ENCODE results near the gene RFX1. TPM values are rescaled to one million over a fixed set of nuclear protein-coding genes. Genes with fewer than 3 reads are reported as not detected.

The RFX1 gene
- total and polyA plus RNA-seq, 2 experiments from 2014 or later, result 8.9 to 11.8 TPM

DNA sequence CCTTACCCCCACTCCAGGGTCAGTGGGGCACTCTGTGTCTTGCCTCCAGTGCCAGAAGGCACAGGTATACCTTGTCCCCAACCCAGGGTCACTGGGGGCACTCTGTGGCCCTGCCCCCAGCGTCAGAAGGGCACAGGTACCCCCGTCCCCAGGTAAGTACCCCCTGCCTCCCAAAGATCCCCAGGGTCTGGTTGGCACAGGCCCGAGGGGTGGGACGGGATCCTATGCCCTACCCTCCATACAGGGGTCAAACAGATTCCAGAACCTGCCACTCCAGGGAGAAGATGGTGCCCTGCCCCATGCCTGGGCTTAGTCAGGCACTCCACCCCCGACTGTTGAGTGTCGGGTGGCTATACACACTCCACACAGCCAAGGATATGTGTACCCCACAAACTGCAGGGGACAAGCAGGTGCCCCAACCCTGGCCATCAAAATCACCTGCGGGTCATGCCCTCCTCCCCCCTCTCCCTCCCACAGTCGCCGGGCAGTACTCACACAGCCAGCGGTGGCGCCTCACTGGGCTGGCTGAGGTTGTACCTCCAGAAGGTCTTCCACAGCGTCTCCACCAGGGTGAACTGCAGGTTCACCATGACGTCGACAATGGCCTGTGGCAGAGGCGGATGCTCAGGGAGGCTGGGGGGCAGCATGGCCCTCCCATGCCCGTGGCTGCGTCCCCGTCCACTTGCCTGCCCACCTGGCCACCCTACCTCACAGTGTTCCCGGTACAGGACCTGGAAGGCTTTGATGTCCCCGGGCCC lies 40.0 kb downstream of the RFX1 start (continued):
- TF ChIP-seq, protein P1, sequence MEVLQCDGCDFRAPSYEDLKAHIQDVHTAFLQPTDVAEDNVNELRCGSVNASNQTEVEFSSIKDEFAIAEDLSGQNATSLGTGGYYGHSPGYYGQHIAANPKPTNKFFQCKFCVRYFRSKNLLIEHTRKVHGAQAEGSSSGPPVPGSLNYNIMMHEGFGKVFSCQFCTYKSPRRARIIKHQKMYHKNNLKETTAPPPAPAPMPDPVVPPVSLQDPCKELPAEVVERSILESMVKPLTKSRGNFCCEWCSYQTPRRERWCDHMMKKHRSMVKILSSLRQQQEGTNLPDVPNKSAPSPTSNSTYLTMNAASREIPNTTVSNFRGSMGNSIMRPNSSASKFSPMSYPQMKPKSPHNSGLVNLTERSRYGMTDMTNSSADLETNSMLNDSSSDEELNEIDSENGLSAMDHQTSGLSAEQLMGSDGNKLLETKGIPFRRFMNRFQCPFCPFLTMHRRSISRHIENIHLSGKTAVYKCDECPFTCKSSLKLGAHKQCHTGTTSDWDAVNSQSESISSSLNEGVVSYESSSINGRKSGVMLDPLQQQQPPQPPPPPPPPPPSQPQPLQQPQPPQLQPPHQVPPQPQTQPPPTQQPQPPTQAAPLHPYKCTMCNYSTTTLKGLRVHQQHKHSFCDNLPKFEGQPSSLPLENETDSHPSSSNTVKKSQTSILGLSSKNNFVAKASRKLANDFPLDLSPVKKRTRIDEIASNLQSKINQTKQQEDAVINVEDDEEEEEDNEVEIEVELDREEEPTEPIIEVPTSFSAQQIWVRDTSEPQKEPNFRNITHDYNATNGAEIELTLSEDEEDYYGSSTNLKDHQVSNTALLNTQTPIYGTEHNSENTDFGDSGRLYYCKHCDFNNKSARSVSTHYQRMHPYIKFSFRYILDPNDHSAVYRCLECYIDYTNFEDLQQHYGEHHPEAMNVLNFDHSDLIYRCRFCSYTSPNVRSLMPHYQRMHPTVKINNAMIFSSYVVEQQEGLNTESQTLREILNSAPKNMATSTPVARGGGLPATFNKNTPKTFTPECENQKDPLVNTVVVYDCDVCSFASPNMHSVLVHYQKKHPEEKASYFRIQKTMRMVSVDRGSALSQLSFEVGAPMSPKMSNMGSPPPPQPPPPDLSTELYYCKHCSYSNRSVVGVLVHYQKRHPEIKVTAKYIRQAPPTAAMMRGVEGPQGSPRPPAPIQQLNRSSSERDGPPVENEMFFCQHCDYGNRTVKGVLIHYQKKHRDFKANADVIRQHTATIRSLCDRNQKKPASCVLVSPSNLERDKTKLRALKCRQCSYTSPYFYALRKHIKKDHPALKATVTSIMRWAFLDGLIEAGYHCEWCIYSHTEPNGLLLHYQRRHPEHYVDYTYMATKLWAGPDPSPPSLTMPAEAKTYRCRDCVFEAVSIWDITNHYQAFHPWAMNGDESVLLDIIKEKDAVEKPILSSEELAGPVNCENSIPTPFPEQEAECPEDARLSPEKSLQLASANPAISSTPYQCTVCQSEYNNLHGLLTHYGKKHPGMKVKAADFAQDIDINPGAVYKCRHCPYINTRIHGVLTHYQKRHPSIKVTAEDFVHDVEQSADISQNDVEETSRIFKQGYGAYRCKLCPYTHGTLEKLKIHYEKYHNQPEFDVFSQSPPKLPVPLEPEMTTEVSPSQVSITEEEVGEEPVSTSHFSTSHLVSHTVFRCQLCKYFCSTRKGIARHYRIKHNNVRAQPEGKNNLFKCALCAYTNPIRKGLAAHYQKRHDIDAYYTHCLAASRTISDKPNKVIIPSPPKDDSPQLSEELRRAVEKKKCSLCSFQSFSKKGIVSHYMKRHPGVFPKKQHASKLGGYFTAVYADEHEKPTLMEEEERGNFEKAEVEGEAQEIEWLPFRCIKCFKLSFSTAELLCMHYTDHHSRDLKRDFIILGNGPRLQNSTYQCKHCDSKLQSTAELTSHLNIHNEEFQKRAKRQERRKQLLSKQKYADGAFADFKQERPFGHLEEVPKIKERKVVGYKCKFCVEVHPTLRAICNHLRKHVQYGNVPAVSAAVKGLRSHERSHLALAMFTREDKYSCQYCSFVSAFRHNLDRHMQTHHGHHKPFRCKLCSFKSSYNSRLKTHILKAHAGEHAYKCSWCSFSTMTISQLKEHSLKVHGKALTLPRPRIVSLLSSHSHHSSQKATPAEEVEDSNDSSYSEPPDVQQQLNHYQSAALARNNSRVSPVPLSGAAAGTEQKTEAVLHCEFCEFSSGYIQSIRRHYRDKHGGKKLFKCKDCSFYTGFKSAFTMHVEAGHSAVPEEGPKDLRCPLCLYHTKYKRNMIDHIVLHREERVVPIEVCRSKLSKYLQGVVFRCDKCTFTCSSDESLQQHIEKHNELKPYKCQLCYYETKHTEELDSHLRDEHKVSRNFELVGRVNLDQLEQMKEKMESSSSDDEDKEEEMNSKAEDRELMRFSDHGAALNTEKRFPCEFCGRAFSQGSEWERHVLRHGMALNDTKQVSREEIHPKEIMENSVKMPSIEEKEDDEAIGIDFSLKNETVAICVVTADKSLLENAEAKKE (CRISPR knock-in tag; IDR thresholded peaks at IDR 0.05), result no peak
- no peak for TF ChIP-seq CREB1 (CRISPR knock-in tag; IDR thresholded peaks at IDR 0.05; ENCODE audit: low read depth)
- TF ChIP-seq NANOG (IDR thresholded peaks at IDR 0.05; ENCODE audit: borderline replicate concordance), result no peak
- TF ChIP-seq, protein P2, sequence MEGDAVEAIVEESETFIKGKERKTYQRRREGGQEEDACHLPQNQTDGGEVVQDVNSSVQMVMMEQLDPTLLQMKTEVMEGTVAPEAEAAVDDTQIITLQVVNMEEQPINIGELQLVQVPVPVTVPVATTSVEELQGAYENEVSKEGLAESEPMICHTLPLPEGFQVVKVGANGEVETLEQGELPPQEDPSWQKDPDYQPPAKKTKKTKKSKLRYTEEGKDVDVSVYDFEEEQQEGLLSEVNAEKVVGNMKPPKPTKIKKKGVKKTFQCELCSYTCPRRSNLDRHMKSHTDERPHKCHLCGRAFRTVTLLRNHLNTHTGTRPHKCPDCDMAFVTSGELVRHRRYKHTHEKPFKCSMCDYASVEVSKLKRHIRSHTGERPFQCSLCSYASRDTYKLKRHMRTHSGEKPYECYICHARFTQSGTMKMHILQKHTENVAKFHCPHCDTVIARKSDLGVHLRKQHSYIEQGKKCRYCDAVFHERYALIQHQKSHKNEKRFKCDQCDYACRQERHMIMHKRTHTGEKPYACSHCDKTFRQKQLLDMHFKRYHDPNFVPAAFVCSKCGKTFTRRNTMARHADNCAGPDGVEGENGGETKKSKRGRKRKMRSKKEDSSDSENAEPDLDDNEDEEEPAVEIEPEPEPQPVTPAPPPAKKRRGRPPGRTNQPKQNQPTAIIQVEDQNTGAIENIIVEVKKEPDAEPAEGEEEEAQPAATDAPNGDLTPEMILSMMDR (conservative IDR thresholded peaks at IDR 0.05; ENCODE audit: low read depth in 2 of 2), result no peak
- TF ChIP-seq JUNB (IDR thresholded peaks at IDR 0.05; ENCODE audit: unreplicated experiment), result no peak

DNA sequence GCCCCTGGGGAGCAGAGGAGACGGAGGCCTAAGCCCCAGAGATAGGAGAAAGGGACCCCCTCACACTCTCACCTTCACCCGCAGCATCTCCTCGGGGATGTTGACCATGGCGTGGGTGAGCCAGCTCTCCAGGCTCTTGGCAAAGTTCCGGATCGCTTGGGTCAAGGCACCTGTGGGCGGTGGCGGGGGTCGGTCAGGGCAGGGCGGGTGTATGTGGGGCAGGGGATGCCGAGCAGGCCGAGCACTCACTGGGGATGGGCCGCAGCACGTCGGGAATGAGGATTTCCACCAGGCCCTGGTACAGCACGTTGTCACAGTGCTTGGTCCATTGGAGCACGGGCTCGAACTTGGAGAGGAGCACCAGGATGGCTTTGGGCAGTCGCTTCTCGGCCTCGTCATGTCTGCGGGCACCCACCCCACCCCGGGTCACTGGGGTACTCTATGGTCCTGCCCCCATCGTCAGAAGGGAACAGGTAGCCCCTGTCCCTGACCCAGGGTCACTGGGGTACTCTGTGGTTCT lies 40.7 kb downstream of the RFX1 start:
- Histone ChIP-seq H2AFZ (no peak overlapping the region), H3K27me3 (ENCODE audit: insufficient read depth) (peaks cover 11% of the 10 kb centered on the region), H3K27ac (ENCODE audit: low read depth) (no peak overlapping the region), H4K20me1 (replicated peaks; ENCODE audit: insufficient read depth) (no peaks in the 10 kb centered on the region), H3F3A (replicated peaks; ENCODE audit: low read depth) (0 out of 2 replicates have a peak, but pooled peaks cover 6% of the 10 kb centered on the region), H3K9me2 (ENCODE audit: insufficient read depth) (no peaks in the 10 kb centered on the region), H3K4me3 (no peak overlapping the region), H3K4me1 (ENCODE audit: insufficient read depth) (no peaks in the 10 kb centered on the region; the same call in 1 of the 2 replicates), H3K4me2 (no peak overlapping the region), H3K79me2 (replicated peaks; ENCODE audit: insufficient read depth) (no peaks in the 10 kb centered on the region), H3K36me3 (ENCODE audit: insufficient read depth) (no peaks in the 10 kb centered on the region)
- Mint-ChIP-seq H3K9me3 (no peaks in the 10 kb centered on the region), H3K4me1 (peaks cover 5% of the 10 kb centered on the region), H3K4me3 (no peak overlapping the region), H3K27ac (no peak overlapping the region), H3K27me3 (ENCODE audit: insufficient read depth, low read depth, poor library complexity) (peaks cover 24% of the 10 kb centered on the region), H3K36me3 (ENCODE audit: low read depth) (peaks cover 30% of the 10 kb centered on the region)
- ATAC-seq, result no peak
- no peak for DNase-seq (ENCODE audit: low spot score)
- TF ChIP-seq, protein P3, sequence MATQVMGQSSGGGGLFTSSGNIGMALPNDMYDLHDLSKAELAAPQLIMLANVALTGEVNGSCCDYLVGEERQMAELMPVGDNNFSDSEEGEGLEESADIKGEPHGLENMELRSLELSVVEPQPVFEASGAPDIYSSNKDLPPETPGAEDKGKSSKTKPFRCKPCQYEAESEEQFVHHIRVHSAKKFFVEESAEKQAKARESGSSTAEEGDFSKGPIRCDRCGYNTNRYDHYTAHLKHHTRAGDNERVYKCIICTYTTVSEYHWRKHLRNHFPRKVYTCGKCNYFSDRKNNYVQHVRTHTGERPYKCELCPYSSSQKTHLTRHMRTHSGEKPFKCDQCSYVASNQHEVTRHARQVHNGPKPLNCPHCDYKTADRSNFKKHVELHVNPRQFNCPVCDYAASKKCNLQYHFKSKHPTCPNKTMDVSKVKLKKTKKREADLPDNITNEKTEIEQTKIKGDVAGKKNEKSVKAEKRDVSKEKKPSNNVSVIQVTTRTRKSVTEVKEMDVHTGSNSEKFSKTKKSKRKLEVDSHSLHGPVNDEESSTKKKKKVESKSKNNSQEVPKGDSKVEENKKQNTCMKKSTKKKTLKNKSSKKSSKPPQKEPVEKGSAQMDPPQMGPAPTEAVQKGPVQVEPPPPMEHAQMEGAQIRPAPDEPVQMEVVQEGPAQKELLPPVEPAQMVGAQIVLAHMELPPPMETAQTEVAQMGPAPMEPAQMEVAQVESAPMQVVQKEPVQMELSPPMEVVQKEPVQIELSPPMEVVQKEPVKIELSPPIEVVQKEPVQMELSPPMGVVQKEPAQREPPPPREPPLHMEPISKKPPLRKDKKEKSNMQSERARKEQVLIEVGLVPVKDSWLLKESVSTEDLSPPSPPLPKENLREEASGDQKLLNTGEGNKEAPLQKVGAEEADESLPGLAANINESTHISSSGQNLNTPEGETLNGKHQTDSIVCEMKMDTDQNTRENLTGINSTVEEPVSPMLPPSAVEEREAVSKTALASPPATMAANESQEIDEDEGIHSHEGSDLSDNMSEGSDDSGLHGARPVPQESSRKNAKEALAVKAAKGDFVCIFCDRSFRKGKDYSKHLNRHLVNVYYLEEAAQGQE (IDR thresholded peaks at IDR 0.05; ENCODE audit: unreplicated experiment), result no peak
